Endothelial cell of hepatic sinusoid (primary cell): ENCODE measurements around the gene MEIS1.

ENCODE experiments used
- in situ Hi-C: cut with HindIII; loops from 2 replicates; pipeline ENCODE4 v1.10.0; 2017; ENCODE audit warnings: low sequenced_read_pairs

The MEIS1 gene

DNA sequence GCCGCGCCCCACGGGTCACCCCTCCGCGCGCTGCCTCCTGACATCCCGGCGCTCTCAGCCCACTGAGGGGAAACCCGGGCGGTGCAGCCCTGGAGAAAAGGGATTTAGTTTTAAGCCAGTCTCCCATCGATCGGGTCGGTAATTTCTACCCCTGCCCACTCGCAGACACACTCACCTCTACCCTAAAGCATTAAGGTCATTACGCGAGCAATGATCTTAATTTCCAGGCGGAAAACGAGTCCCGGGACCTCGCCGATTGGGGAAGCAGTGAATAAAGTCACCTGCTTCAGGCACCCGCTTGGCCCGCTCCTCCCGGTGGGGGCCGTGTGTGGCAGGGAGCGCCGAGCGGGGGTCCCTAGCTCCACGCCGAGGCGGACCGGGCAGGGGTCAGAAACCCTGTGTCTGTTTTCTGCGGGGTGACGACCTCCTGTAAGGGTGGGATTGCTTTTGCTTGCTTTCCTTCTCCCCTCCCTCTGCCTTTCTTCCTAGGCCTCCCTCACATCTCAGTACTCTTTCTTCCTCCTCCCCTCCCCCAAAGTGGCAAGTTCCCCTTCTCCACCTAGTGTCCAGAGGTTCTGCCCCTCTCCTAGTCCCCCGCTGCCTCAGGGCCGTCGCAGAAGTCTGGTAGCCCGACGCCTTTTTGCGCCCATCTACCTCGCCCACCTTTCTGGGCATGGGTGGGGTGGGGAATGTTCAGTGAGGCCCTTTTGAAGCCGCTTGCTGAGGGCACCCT, 142.6 kb downstream of the MEIS1 start:
- in situ Hi-C loops, result no loop called here

DNA sequence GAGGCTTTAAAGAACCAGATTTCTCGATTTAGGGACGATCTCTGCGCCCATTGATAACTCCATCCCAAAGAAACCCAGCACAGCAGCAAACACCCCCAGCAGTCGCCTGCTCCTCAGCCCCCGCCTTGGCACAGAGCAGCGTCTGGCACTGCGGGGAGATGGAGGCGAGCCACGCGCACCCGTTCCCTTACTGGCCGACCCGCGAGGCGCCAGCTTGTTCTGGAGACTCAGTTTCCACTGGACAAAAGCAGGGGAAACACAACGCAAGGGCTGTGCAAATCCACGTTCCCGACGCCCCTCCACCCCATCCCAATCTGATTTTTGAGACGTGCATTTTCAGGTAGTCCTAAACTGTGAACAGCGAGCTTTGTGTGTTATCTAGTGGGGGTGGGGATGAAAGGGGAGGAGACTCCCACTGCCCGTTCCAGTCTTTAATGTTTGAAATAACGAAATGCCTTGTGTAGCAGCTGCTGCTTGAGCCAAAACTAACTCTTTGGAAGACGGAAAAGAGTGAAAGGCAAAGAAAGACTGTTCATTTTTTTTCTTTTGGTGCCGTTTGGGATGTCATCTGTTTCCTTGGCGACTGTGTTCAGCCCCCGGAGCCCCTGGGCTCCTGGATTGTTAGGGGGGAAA, 143.2 kb downstream of the MEIS1 start:
- in situ Hi-C loops, result no loop called here

DNA sequence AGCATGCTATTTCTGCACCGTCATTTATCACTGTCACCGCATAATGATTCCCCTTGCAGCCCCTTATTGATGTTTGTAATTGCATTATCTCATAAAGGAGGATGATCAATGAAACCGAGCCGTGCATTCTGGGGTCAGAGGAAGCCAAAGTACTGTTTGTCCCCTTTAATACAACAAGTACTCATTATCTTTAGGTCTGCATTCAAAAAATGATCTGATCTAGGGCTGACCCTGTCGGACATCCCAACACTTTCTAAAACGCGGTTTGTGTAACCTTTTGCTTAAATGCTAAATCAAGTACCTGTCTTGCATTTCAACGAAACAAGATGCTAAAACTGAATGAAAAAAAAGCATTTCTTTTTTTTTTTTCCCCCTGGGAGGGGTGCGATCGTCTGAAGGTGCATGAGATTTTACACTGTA, 143.8 kb downstream of the MEIS1 start:
- in situ Hi-C loops, result no loop called here

DNA sequence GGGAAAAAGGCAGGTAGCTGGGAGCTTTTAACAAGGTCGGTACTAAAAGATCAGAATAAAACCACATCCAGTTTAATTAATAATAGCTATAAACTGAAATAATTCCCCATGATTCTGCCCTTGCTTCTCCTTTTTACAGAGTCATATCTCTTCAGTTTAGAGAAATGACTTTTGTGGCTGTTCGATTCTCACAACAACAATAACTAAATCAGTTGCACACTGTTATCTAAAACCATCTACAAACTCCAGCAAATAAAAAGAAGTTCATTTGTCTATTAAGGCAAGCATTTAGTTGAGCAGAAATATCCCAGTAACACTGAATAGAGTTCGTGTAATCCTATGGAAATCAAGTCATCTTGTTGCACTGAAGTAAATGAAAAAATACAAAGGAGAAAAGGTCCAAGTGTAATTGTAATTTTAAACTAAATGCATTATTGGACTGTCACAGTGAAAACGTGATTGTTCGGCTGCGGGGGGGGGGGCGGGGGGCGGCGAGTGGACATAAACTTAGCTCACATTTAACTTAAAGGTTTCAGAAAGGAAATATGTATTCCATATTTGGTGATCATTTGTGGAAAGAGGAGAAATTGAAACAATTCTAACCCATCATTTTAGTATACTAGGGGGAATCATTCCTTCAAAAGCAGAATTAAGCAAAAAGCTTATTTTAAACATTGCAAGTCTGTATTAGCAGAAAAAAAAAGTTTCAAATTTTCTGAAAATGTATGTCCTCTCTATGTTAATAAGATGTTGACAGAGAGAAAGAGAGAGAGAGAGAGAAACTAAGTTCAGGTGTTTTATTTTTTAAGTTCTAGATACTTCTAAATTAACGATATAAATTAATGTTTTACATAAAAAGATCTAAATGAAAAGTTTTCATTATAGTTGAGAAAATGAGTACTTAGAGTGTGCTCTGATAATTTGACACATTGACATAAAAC, 144.5 kb downstream of the MEIS1 start:
- in situ Hi-C loops, result no loop called here

DNA sequence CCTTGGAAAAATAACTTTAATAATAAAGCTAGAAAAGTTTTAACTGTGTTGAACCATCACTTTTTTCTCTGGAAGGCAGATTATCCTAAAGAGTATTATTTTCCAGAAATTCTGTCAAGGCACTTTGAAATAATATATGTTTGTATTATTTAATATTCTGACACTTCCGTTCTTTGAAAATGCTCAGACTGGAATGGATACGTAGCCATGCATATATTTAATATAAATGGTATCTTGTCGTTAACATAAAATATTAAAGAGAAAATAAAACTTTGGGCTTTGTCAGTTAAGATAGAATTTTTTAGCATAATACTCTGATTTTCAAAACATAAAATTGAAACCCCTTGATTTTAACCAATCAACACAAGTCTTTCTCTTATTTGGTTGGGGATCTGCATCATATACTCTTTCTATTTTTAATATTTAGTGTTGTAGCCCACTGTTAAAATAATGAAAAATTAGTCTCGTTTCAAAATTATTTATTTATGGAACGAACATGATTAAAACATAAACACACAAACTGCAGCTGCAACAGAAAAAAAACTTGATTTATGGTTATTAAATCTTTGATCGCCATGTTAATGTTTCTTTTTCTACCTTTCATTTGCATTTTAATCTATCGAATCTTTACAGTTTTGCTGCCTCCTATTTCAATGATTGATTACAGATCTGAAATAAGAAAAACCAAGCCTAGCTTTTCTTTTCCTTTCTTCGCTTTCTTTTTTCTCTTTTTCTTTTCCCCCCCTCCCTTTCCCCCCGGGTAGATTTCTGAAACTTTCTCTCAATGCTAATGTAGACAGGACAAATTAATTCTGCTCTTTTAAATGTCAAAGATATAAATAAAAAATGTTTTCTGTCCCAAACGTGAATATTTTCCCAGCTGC, 145.5 kb downstream of the MEIS1 start:
- in situ Hi-C loops, result no loop called here

DNA sequence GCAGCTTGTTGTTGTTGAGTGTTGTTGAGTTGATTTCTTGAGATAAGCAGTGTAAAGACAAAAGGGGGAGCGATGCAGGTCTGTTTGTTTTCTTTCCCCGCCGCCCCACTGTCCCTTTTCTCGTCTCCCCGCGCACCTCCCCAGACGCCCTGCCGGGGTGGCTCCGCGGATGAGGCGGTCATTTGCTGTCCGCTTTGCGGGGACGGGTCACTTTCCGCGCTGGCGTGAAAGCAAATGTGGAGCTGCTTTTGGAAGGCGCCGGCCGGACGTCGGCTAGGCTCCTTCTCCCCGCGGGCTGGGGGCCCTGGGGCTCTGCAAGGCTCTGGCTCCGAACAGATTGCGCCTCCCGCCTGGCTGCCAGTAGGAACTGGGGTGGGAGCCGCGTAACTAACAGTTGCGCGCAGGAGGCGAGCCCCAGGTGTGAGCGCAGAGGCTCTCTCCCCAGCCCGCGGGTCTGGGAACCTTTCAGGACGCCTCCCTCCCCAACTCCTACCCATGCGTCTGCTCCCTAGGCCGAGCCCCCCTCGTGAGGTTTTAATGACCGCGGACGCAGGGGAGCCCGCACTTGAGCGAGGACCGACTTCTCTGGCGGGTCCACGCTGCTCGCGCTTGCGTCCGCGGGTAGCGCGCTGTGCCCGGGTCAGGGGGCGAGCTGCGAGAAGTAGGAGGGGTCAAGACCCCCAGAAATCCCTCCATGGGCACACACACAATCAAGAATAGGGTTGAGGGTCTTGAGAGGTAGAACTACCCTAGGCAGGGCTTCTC, 146.6 kb downstream of the MEIS1 start:
- in situ Hi-C loops, result no loop called here

DNA sequence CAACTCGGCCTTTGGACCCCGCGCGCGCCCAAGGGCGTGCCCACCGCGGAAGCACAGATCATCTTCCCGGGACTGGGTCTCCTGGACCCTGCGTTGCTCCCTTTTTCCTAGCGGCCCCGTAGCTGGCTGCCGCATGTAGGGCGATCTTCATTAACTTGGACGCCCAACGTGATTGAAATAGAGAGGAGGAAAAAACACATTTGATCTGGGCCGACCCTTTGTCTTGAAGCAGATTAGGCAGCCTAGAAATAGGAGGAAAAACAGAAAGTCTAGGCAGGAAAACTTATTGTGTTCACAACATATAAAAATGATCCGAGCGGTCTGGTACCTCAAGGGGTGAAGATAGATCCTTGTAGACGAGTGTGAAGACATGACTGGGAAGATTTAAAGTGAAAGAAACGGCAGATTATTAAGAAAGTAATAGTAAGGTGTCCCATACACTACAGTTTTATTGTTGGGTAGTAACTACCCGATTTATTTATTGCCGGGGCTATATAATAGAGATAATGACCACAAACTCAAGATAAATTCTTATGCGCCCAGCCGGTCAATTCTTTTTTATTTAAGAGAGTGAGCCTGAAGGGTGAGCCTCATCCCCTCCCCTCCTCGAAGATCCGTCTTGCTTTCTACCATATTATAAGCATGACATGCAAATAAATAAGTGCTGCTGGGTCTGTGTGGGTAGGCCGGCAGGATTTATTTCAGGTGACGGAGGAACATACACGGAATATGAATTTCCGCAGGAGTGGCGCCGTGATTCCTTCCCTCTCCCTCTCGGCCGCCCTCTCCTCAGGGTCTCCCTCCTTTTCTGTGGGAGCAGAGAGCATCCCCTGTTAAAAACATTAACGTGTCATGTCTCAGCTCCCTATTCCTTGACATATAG, 147.4 kb downstream of the MEIS1 start:
- in situ Hi-C loops, result no loop called here

DNA sequence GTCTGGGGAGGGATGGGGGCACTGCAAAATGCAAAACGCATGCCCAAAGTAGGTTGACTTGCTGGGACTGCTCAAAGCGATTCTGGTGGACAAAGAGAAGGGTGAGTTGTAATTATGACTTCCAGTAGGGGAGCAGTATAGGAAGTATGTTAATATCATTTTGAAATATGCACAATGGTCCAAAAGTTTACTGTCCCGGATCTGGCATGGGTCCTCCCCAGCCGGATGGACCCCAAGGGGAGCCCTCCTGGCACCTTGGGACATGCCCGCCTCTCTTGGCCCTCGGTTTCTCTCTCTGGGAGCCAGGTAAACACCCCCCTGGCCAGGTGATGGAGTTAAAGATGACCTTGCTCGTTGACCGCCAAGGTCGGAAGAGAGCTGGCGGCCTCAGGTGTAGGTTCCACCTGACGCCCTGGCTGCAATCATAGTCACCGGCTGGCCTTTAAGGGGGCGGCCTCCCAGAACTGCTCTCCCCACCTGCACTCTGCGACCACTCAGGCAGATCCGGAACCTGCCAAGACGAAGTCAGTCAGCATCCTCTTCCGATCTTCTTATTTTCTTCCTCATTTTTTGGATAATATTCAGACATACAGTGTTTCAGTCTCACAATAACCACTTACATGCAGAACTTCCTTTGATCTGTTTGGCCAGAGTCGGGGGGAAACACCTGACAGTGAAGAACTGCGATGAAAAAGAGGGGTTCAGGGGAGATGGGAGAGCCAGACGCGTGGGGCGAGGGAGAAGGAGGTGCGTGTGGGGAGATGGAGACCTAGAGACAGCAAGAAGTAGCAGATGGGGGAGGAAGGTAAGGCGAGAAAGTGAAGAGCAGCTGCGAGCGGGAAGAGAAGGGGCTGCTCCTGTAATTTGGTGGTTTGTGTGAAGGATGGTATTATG, 148.3 kb downstream of the MEIS1 start:
- in situ Hi-C loops, result no loop called here

DNA sequence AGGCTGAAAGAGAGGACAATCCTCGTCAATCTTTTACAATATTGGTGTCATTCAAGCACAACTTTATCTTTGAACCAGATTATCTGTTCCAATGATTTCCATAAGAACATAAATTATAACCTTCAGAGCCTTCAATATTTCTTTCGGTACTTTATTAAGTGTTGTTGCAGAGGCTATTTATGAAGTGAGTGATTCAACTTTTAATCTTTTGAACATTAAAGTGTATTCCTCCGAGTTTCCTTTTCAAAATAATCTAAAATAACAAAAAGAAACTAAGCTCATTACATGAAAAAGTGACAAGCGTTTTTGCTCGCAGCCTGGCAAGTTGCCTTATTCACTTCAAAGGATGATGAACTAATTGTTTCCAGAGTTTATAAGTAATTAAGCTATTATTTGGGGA, 149.0 kb downstream of the MEIS1 start:
- in situ Hi-C loops, result no loop called here

DNA sequence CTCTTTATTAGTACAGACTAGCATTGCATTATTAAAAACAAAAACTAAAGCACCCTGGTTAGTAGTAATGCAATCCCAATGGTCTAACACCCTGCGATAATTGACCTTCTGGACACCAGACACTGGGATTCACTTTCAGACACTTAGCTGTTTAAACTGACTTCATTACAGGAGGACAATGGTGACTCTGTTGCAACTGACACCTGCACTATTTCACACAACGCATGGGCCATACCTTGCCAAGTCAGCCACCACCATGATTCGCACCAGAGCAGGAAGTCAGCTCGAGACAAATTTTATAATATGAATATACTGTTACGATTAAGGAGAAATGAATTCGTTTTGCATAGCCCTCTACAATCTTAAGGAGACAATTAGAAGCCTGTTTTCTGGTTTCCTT, 150.7 kb downstream of the MEIS1 start:
- in situ Hi-C loops, result no loop called here

DNA sequence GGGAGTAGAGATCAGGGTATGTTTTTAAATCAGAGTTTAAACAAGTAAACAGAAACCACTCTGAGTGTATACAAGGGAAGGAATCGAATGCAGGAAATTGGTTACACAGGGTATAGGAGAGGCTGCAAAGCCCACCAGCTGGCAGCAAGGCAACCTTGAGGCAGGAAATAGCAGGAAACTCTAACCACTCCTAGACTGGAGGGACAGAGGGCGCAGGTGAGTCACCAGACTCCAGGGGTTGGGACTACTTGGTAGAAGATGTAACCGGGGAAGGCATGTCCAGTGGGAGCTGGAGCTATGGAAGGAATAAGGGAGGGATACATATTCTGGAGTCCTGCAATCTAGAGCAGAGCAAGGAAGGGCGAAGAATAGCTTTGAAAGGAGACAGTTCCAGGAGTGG, 152.3 kb downstream of the MEIS1 start:
- in situ Hi-C loops, result no loop called here

DNA sequence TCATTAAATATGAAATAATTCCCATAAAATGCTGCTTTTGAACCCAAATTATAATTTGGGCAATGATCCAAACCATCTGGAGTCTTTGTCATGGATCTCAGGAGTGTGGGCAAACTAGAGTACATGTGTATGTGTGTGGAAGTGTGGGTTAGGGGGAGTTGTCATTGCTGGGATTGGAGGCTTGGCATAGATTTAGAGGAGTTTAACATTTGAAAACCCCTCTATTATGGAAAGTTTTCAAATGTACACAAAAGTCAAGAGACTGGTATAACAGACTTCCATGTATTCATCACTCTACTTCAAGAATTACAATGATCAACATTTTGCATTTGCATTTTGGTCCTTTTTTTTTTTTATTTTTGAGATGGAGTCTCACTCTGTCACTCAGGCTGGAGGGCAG, 159.1 kb downstream of the MEIS1 start:
- in situ Hi-C loops, result no loop called here

DNA sequence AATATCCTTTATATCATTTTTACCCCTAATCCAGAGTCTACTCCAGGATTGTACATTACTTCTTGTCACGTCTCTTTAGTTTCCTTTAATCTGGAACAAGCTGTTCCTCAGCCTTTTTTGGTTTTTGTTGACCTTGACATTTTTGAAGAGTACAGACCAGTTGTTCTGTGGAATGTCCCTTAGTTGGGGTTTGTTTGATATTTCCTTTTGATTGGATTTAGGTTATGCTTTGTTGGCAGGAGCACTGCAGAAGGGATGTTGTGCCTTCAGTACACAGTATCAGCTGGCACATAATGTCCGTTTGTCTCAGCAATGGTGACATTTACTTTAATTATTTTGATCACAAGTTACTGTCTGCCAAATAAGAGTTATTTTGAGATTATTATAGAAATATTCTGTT, 160.6 kb downstream of the MEIS1 start:
- in situ Hi-C loops, result no loop called here

DNA sequence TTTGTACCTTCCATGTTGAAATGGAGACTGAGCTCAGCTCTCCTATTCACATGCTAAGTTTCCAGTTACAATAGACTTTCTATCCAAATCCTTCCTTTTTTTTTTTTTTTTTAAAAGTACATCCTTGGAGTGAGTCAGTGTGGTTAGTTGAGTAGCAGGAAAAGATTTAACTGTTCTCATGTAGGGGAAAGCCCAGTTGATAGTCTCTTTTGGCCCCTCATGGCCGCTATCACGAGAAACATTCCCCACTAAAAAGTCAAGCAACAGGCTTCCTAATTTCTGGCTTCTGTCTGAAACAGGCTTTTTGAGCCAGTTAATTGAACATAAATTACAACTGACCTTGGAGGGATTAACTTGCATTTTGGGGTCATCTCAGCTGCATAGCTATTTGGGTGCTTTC, 161.3 kb downstream of the MEIS1 start:
- in situ Hi-C loops, result no loop called here

DNA sequence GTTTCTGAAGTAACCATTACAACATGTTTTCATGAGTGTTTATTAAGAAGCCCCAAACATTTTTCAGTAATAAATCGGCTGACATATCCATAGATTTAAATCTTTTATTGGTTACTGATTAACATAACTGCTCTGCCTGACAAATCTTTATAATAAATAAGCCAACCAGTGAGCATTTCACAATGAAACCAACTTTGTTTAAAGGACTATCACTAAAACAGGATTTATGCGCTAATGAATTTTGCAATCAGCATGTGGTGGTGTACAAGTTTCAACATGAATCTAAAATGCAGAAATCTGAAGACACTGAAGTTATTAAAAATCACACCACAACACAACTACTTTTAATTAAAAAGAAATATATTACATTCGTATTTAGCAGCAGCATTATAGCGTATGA, 166.7 kb downstream of the MEIS1 start:
- in situ Hi-C loops, result no loop called here

DNA sequence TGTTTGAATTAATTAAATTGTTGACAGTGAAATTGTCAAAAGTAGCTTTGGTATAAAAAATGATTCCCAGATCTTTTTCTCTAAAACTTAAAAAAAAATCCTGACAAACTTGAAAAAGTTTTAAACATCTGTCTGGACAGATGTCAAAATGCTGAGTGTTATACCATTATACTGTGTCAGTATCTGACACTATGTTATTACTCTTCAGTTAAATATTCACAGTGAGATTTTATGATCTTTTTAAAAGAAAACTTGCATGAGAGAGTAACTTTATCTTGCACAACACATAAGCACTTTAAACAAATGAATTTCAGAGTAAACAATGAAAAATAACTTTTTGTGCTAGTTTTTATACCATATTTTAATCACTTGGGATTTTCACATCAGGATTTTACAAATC, 167.4 kb downstream of the MEIS1 start:
- in situ Hi-C loops, result no loop called here

DNA sequence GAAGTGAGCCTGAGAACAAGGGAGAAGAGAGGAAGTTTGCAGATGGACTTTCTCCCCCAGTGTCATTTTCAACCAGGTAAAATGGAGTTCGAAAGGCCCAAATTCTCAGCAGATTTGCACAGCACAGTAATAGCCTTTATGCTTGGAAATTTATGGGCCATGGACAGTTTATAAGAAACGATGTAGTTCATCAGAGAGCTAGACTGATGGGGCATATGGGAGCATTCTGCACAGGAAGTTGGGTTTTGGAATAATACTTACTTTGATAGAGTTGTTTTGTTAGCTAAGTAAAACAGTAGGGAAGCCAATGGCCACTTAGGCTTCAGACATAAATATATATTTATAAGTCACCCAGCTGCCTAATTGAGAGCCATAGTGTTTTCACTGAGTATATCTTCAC, 169.4 kb downstream of the MEIS1 start:
- in situ Hi-C loops, result no loop called here

DNA sequence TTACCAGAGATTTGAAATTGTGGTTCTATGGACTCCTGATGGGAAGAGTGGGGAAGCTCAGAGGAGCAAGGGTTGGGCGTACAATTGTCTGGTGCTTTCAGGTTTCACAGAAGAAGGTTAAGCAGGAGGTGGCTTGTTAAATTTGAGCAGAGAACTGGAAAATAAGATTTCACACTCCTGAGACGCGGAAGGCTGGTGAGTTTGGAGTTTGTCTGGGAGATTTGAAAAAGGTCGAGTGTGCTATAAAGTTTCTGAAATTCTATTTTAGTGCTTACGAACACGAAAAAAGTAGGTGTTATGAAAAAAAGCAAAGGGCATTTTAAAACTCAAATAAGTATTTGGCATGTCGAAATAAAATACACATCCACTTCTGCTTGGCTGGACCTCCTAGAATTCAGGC, 170.1 kb downstream of the MEIS1 start:
- in situ Hi-C loops, result no loop called here
